Measurements from ENCODE around the gene APP.

The APP gene

GRCh38 chr21:25887646-25888306, 282.8 kb downstream of the APP start:
- Mint-ChIP-seq H3K9me3 (no peaks in the 10 kb centered on the region), H3K36me3 (ENCODE audit: low read depth) (peaks cover 79% of the 10 kb centered on the region), H3K4me3 (no peak overlapping the region), H3K4me1 (peaks cover 13% of the 10 kb centered on the region), H3K27ac (peak overlapping the region; percentile 38 to 79 (median 57)), H3K27me3 (ENCODE audit: low read depth) (no peaks in the 10 kb centered on the region)
- TF ChIP-seq CTCF (IDR thresholded peaks at IDR 0.05; ENCODE audit: unreplicated experiment in 3 of 3), result no peak

GRCh38 chr21:25887166-25887565, 283.4 kb downstream of the APP start:
- H3K4me3 Mint-ChIP-seq, result no peak overlapping the region
- peak overlapping the region in 1 of 3 experiments; percentile 17 for H3K27ac Mint-ChIP-seq
- TF ChIP-seq CTCF (IDR thresholded peaks at IDR 0.05; ENCODE audit: unreplicated experiment in 3 of 3), result no peak
- H3K9me3 Mint-ChIP-seq, result no peaks in the 10 kb centered on the region
- no peaks in the 10 kb centered on the region for H3K27me3 Mint-ChIP-seq (ENCODE audit: low read depth)
- H3K4me1 Mint-ChIP-seq, result peaks cover 13% of the 10 kb centered on the region
- H3K36me3 Mint-ChIP-seq (ENCODE audit: low read depth), result peaks cover 82% of the 10 kb centered on the region

GRCh38 chr21:25885880-25886279, 284.7 kb downstream of the APP start:
- peak overlapping the region; percentile 53 to 89 (median 56) for H3K27ac Mint-ChIP-seq
- peaks cover 17% of the 10 kb centered on the region for H3K4me1 Mint-ChIP-seq
- no peak overlapping the region for H3K4me3 Mint-ChIP-seq
- H3K27me3 Mint-ChIP-seq (ENCODE audit: low read depth), result no peaks in the 10 kb centered on the region
- peaks cover 82% of the 10 kb centered on the region for H3K36me3 Mint-ChIP-seq (ENCODE audit: low read depth)
- H3K9me3 Mint-ChIP-seq, result no peaks in the 10 kb centered on the region
- TF ChIP-seq CTCF (IDR thresholded peaks at IDR 0.05; ENCODE audit: unreplicated experiment in 3 of 3), result no peak

- Mint-ChIP-seq H3K9me3 (no peaks in the 10 kb centered on the region), H3K36me3 (ENCODE audit: low read depth) (peaks cover 83% of the 10 kb centered on the region), H3K27me3 (ENCODE audit: low read depth) (no peaks in the 10 kb centered on the region), H3K27ac (peak overlapping the region; percentile 53 to 89 (median 56)), H3K4me1 (peaks cover 17% of the 10 kb centered on the region), H3K4me3 (no peak overlapping the region)
- TF ChIP-seq CTCF (IDR thresholded peaks at IDR 0.05; ENCODE audit: unreplicated experiment in 3 of 3), result no peak
These were observed 285.2 kb downstream of the APP start for GRCh38 chr21:25885405-25885804.

- H3K36me3 Mint-ChIP-seq (ENCODE audit: low read depth), result peaks cover 80% of the 10 kb centered on the region
- H3K4me1 Mint-ChIP-seq, result peaks cover 17% of the 10 kb centered on the region
- H3K27me3 Mint-ChIP-seq (ENCODE audit: low read depth), result no peaks in the 10 kb centered on the region
- no peak for TF ChIP-seq CTCF (IDR thresholded peaks at IDR 0.05; ENCODE audit: unreplicated experiment in 3 of 3)
- no peaks in the 10 kb centered on the region for H3K9me3 Mint-ChIP-seq
- no peak overlapping the region for H3K4me3 Mint-ChIP-seq
- H3K27ac Mint-ChIP-seq, result peak overlapping the region; percentile 60 to 89 (median 83)
These were observed 286.3 kb downstream of the APP start for GRCh38 chr21:25884311-25884710.

Measured in nephron (organoid).